ENCODE measurements around the gene UGT2B7.

DNA sequence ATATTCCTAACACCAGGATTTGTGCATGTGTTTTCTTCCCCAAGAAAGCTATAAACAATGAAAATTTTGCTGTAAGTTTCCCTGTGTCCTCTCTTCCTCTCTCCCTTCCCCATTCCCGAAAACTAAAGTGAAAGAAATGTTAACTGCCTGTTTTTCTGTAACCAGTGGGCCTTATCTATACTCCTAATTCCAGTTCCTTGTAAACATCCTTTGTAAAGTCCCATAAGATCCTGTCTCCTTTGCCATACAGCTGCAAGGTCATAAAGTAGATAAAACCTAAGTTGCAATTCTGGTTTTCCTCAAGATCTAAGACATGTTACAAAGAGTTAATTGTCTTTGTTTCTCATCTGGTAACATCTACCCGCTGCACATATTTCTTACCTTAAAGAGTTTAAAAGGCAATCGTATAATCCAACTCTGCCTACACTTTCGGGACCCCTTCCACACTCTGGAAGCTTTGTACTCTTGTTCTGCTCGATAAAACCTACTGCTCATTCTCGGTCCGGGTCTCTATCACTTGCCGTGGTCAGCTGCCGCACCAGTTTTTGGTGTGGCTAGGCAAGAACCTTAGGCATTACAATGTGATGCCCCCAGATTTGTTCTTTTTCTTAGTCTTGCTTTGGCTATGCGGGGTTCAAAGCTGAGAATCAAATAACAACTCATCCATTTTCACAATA is 20.5 kb downstream of the UGT2B7 start:
- TF ChIP-seq, protein P1, sequence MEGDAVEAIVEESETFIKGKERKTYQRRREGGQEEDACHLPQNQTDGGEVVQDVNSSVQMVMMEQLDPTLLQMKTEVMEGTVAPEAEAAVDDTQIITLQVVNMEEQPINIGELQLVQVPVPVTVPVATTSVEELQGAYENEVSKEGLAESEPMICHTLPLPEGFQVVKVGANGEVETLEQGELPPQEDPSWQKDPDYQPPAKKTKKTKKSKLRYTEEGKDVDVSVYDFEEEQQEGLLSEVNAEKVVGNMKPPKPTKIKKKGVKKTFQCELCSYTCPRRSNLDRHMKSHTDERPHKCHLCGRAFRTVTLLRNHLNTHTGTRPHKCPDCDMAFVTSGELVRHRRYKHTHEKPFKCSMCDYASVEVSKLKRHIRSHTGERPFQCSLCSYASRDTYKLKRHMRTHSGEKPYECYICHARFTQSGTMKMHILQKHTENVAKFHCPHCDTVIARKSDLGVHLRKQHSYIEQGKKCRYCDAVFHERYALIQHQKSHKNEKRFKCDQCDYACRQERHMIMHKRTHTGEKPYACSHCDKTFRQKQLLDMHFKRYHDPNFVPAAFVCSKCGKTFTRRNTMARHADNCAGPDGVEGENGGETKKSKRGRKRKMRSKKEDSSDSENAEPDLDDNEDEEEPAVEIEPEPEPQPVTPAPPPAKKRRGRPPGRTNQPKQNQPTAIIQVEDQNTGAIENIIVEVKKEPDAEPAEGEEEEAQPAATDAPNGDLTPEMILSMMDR (conservative IDR thresholded peaks at IDR 0.05 in 1 of 2, IDR thresholded peaks at IDR 0.05 in 1 of 2; ENCODE audit: low read depth in 1 of 2, low read length in 2 of 2), result no peak
- TF ChIP-seq EZH2 (IDR thresholded peaks at IDR 0.05; ENCODE audit: low read length, missing control alignments), result no peak

Data from fibroblast of lung (primary cell).